Measurements from ENCODE around the gene OTUD5.
A peak's percentile ranks its signal among the peaks of the same experiment; 100 is the strongest.

OTUD5 gene

GRCh38 chrX:48902776-48903175 is 54.6 kb downstream of the OTUD5 start:
- H4K91ac ChIP-seq (ENCODE audit: low read depth, low read length) = no peak overlapping the region
- whole genome bisulfite sequencing (ENCODE audit: extremely low coverage, insufficient coverage, insufficient read length) = no CpG with 5 or more reads among the region's 14 CpGs
- no peak overlapping the region for H4K12ac ChIP-seq (ENCODE audit: low read depth, low read length)
- peaks cover 53 to 58% of the 10 kb centered on the region in 2 experiments for H3K36me3 ChIP-seq (ENCODE audit: control insufficient read depth in 1 of 2, insufficient read depth in 2 of 2, low read length in 2 of 2)
- no peak overlapping the region for H3K27ac ChIP-seq (ENCODE audit: low read depth, low read length)
- peaks cover 5% of the 10 kb centered on the region for H3K79me1 ChIP-seq (ENCODE audit: low read length)
- no peak overlapping the region for H4K8ac ChIP-seq (ENCODE audit: low read depth, low read length)
- H3K4me1 ChIP-seq (ENCODE audit: control insufficient read depth in 1 of 2, insufficient read depth in 2 of 2, low read length in 2 of 2) = peaks cover 0 to 3% of the 10 kb centered on the region in 2 experiments
- DNase-seq = no peak
- H2AFZ ChIP-seq (ENCODE audit: insufficient read depth, low read length, poor library complexity) = no peak overlapping the region
- H3K4ac ChIP-seq (ENCODE audit: low read depth, low read length) = no peak overlapping the region
- H3K4me2 ChIP-seq (ENCODE audit: low read length) = no peak overlapping the region
- H3K27me3 ChIP-seq (ENCODE audit: insufficient read depth, low read length) = no peaks in the 10 kb centered on the region
- H3K4me3 ChIP-seq (ENCODE audit: low read depth, low read length) = no peak overlapping the region
- H3K9me3 ChIP-seq (ENCODE audit: insufficient read depth, low read depth, low read length) = no peaks in the 10 kb centered on the region
- peaks cover 2% of the 10 kb centered on the region for H3K79me2 ChIP-seq (ENCODE audit: control insufficient read depth, insufficient read depth, low read length, poor library complexity)
- no peak overlapping the region for H3K9ac ChIP-seq (ENCODE audit: low read length)
- no peak overlapping the region for H2AK5ac ChIP-seq (ENCODE audit: low read length)
- no peak overlapping the region for H2BK5ac ChIP-seq (ENCODE audit: low read depth, low read length, poor library complexity)
- no peak overlapping the region for H3K23ac ChIP-seq (ENCODE audit: low read length)
- H3K18ac ChIP-seq (ENCODE audit: low read length) = no peak overlapping the region
- H3K14ac ChIP-seq (ENCODE audit: low read length) = no peak overlapping the region
- H2BK120ac ChIP-seq (ENCODE audit: insufficient read depth, low read length, poor library complexity) = no peak overlapping the region
- no peak overlapping the region for H2BK12ac ChIP-seq (ENCODE audit: low read length)

- Histone ChIP-seq H3K4ac (ENCODE audit: low read depth, low read length) (no peak overlapping the region), H3K9me3 (ENCODE audit: insufficient read depth, low read depth, low read length) (no peaks in the 10 kb centered on the region)
- no CpG with 5 or more reads among the region's 20 CpGs for WGBS (ENCODE audit: extremely low coverage, insufficient coverage, insufficient read length)
Measured at GRCh38 chrX:48902135-48902534, 55.3 kb downstream of the OTUD5 start.

GRCh38 chrX:48901069-48901468 is 56.3 kb downstream of the OTUD5 start:
- no peak overlapping the region for H2BK120ac ChIP-seq (ENCODE audit: insufficient read depth, low read length, poor library complexity)
- peaks cover 0 to 6% of the 10 kb centered on the region in 2 experiments for H3K4me1 ChIP-seq (ENCODE audit: control insufficient read depth in 1 of 2, insufficient read depth in 2 of 2, low read length in 2 of 2)
- no peak overlapping the region for H3K18ac ChIP-seq (ENCODE audit: low read length)
- no peak overlapping the region for H2BK12ac ChIP-seq (ENCODE audit: low read length)
- DNase-seq = no peak
- no peak overlapping the region for H3K4ac ChIP-seq (ENCODE audit: low read depth, low read length)
- no CpG with 5 or more reads among the region's 7 CpGs for WGBS (ENCODE audit: extremely low coverage, insufficient coverage, insufficient read length)
- H4K8ac ChIP-seq (ENCODE audit: low read depth, low read length) = no peak overlapping the region
- no peak overlapping the region for H4K12ac ChIP-seq (ENCODE audit: low read depth, low read length)
- no peak overlapping the region for H3K23ac ChIP-seq (ENCODE audit: low read length)
- H3K79me1 ChIP-seq (ENCODE audit: low read length) = peaks cover 9% of the 10 kb centered on the region
- peaks cover 5% of the 10 kb centered on the region for H3K79me2 ChIP-seq (ENCODE audit: control insufficient read depth, insufficient read depth, low read length, poor library complexity)
- no peak overlapping the region for H3K14ac ChIP-seq (ENCODE audit: low read length)
- no peak overlapping the region for H3K4me2 ChIP-seq (ENCODE audit: low read length)
- no peak overlapping the region for H2AFZ ChIP-seq (ENCODE audit: insufficient read depth, low read length, poor library complexity)
- no peak overlapping the region for H2AK5ac ChIP-seq (ENCODE audit: low read length)
- H3K4me3 ChIP-seq (ENCODE audit: low read depth, low read length) = no peak overlapping the region
- no peaks in the 10 kb centered on the region for H3K27me3 ChIP-seq (ENCODE audit: insufficient read depth, low read length)
- peaks cover 46 to 48% of the 10 kb centered on the region in 2 experiments for H3K36me3 ChIP-seq (ENCODE audit: control insufficient read depth in 1 of 2, insufficient read depth in 2 of 2, low read length in 2 of 2)
- H3K9ac ChIP-seq (ENCODE audit: low read length) = no peak overlapping the region
- no peak overlapping the region for H4K91ac ChIP-seq (ENCODE audit: low read depth, low read length)
- no peaks in the 10 kb centered on the region for H3K9me3 ChIP-seq (ENCODE audit: insufficient read depth, low read depth, low read length)
- no peak overlapping the region for H3K27ac ChIP-seq (ENCODE audit: low read depth, low read length)
- H2BK5ac ChIP-seq (ENCODE audit: low read depth, low read length, poor library complexity) = no peak overlapping the region

More at GRCh38 chrX:48902135-48902534, 55.3 kb downstream of the OTUD5 start:
- Histone ChIP-seq H3K9ac (ENCODE audit: low read length) (no peak overlapping the region), H4K91ac (ENCODE audit: low read depth, low read length) (no peak overlapping the region), H3K4me2 (ENCODE audit: low read length) (no peak overlapping the region), H3K18ac (ENCODE audit: low read length) (no peak overlapping the region), H3K79me2 (ENCODE audit: control insufficient read depth, insufficient read depth, low read length, poor library complexity) (peaks cover 5% of the 10 kb centered on the region), H2AK5ac (ENCODE audit: low read length) (no peak overlapping the region), H4K12ac (ENCODE audit: low read depth, low read length) (no peak overlapping the region), H3K4me3 (ENCODE audit: low read depth, low read length) (no peak overlapping the region), H3K27ac (ENCODE audit: low read depth, low read length) (no peak overlapping the region), H3K27me3 (ENCODE audit: insufficient read depth, low read length) (no peaks in the 10 kb centered on the region), H3K23ac (ENCODE audit: low read length) (no peak overlapping the region), H2AFZ (ENCODE audit: insufficient read depth, low read length, poor library complexity) (no peak overlapping the region), H3K36me3 (ENCODE audit: control insufficient read depth in 1 of 2, insufficient read depth in 2 of 2, low read length in 2 of 2) (peaks cover 53 to 55% of the 10 kb centered on the region in 2 experiments), H4K8ac (ENCODE audit: low read depth, low read length) (no peak overlapping the region), H3K4me1 (ENCODE audit: control insufficient read depth in 1 of 2, insufficient read depth in 2 of 2, low read length in 2 of 2) (peaks cover 0 to 3% of the 10 kb centered on the region in 2 experiments), H2BK12ac (ENCODE audit: low read length) (no peak overlapping the region), H2BK5ac (ENCODE audit: low read depth, low read length, poor library complexity) (no peak overlapping the region), H3K14ac (ENCODE audit: low read length) (no peak overlapping the region), H3K79me1 (ENCODE audit: low read length) (peaks cover 9% of the 10 kb centered on the region), H2BK120ac (ENCODE audit: insufficient read depth, low read length, poor library complexity) (no peak overlapping the region)
- no peak for DNase-seq

- Histone ChIP-seq H3K4ac (ENCODE audit: low read depth, low read length) (peak overlapping the region; percentile 55), H3K9ac (ENCODE audit: low read length) (no peak overlapping the region), H3K27me3 (ENCODE audit: insufficient read depth, low read length) (no peaks in the 10 kb centered on the region), H4K12ac (ENCODE audit: low read depth, low read length) (no peak overlapping the region), H4K91ac (ENCODE audit: low read depth, low read length) (no peak overlapping the region), H2AK5ac (ENCODE audit: low read length) (no peak overlapping the region), H3K4me1 (ENCODE audit: control insufficient read depth in 1 of 2, insufficient read depth in 2 of 2, low read length in 2 of 2) (peaks cover 0 to 6% of the 10 kb centered on the region in 2 experiments), H2BK5ac (ENCODE audit: low read depth, low read length, poor library complexity) (no peak overlapping the region), H2AFZ (ENCODE audit: insufficient read depth, low read length, poor library complexity) (no peak overlapping the region), H3K4me2 (ENCODE audit: low read length) (no peak overlapping the region), H2BK12ac (ENCODE audit: low read length) (no peak overlapping the region), H3K79me1 (ENCODE audit: low read length) (peaks cover 9% of the 10 kb centered on the region), H3K79me2 (ENCODE audit: control insufficient read depth, insufficient read depth, low read length, poor library complexity) (peaks cover 5% of the 10 kb centered on the region), H4K8ac (ENCODE audit: low read depth, low read length) (no peak overlapping the region), H2BK120ac (ENCODE audit: insufficient read depth, low read length, poor library complexity) (no peak overlapping the region), H3K14ac (ENCODE audit: low read length) (no peak overlapping the region), H3K36me3 (ENCODE audit: control insufficient read depth in 1 of 2, insufficient read depth in 2 of 2, low read length in 2 of 2) (peaks cover 29 to 34% of the 10 kb centered on the region in 2 experiments), H3K27ac (ENCODE audit: low read depth, low read length) (no peak overlapping the region), H3K18ac (ENCODE audit: low read length) (no peak overlapping the region), H3K9me3 (ENCODE audit: insufficient read depth, low read depth, low read length) (no peaks in the 10 kb centered on the region), H3K23ac (ENCODE audit: low read length) (no peak overlapping the region), H3K4me3 (ENCODE audit: low read depth, low read length) (no peak overlapping the region)
- no peak for DNase-seq
- WGBS (ENCODE audit: extremely low coverage, insufficient coverage, insufficient read length) = no CpG with 5 or more reads among the region's 8 CpGs
Measured at GRCh38 chrX:48899078-48899410, 58.4 kb downstream of the OTUD5 start.

All from trophoblast cell (in vitro differentiated cells and primary cell).